ENCODE data around the gene RTN3. TPM values are rescaled to one million over a fixed set of nuclear protein-coding genes. Genes with fewer than 3 reads are reported as not detected.

Gene RTN3
- total RNA-seq, 1 donor from 2014 or later, result 67.3 TPM

Other genes with a start within 250 kb of the RTN3 start
- gene PLAAT5, start 190.3 kb upstream of the RTN3 start, total RNA-seq, result 2.1 TPM
- gene LGALS12, start 175.4 kb upstream of the RTN3 start, total RNA-seq, result not detected
- 56.7 TPM for gene PLAAT4, start 144.7 kb upstream of the RTN3 start, total RNA-seq
- gene PLAAT2, start 118.1 kb upstream of the RTN3 start, total RNA-seq, result 1.1 TPM
- gene PLAAT3, start 67.1 kb upstream of the RTN3 start, total RNA-seq, result 26.6 TPM
- 71.0 TPM for gene ATL3, start 10.1 kb upstream of the RTN3 start, total RNA-seq
- gene ZFTA, start 87.3 kb downstream of the RTN3 start, total RNA-seq, result 6.5 TPM
- 13.0 TPM for gene SPINDOC, start 132.0 kb downstream of the RTN3 start, total RNA-seq
- gene MARK2, start 157.6 kb downstream of the RTN3 start, total RNA-seq, result 61.5 TPM
- gene RCOR2, start 235.7 kb downstream of the RTN3 start, total RNA-seq, result 2.0 TPM

Data from ureter (tissue), 1 donor.